GM18909 (cell line): ENCODE data around the gene TMEM154.

Source experiments
- ATAC-seq: cut with Tn5 transposase; IDR thresholded peaks from one replicate; pipeline ENCODE4 v1.9.1; 2021; ENCODE audit warnings: mild to moderate bottlenecking; ENCODE audit not compliant: unreplicated experiment, poor library complexity

Gene TMEM154

GRCh38 chr4:152640058-152640921, 39.5 kb downstream of the TMEM154 start:
- no peak for ATAC-seq

- ATAC-seq, result no peak
Measured at GRCh38 chr4:152635851-152636250, 43.9 kb downstream of the TMEM154 start.

GRCh38 chr4:152634110-152634760, 45.6 kb downstream of the TMEM154 start:
- ATAC-seq, result no peak

- ATAC-seq, result no peak
Measured at GRCh38 chr4:152633118-152633517, 46.7 kb downstream of the TMEM154 start.

- no peak for ATAC-seq
Measured at GRCh38 chr4:152630324-152630723, 49.5 kb downstream of the TMEM154 start.

GRCh38 chr4:152629908-152630307, 49.9 kb downstream of the TMEM154 start:
- no peak for ATAC-seq

- ATAC-seq, result no peak
Measured at GRCh38 chr4:152628128-152628527, 51.7 kb downstream of the TMEM154 start.

GRCh38 chr4:152626790-152627189, 53.0 kb downstream of the TMEM154 start:
- ATAC-seq, result no peak

GRCh38 chr4:152620915-152621314, 58.9 kb downstream of the TMEM154 start:
- ATAC-seq, result no peak

- ATAC-seq, result no peak
Measured at GRCh38 chr4:152620218-152620617, 59.6 kb downstream of the TMEM154 start.

- no peak for ATAC-seq
Measured at GRCh38 chr4:152619556-152619955, 60.2 kb downstream of the TMEM154 start.

GRCh38 chr4:152618971-152619370, 60.8 kb downstream of the TMEM154 start:
- ATAC-seq, result no peak

- ATAC-seq, result no peak
Measured at GRCh38 chr4:152616804-152617203, 63.0 kb downstream of the TMEM154 start.

- ATAC-seq, result no peak
Measured at GRCh38 chr4:152613841-152614721, 65.7 kb downstream of the TMEM154 start.

- no peak for ATAC-seq
Measured at GRCh38 chr4:152613351-152613750, 66.4 kb downstream of the TMEM154 start.

GRCh38 chr4:152610131-152610530, 69.7 kb downstream of the TMEM154 start:
- no peak for ATAC-seq

GRCh38 chr4:152609481-152609880, 70.3 kb downstream of the TMEM154 start:
- ATAC-seq, result no peak

GRCh38 chr4:152607178-152607577, 72.6 kb downstream of the TMEM154 start:
- no peak for ATAC-seq

GRCh38 chr4:152606753-152607152, 73.0 kb downstream of the TMEM154 start:
- no peak for ATAC-seq

- ATAC-seq, result no peak
Measured at GRCh38 chr4:152605641-152606335, 74.0 kb downstream of the TMEM154 start.
